DOHH2 (cell line): ENCODE results near the gene ABCA4.

Source experiments
- CTCF ChIP-seq: fragments of 200-600 bp; sonication (generic); IDR thresholded peaks from one replicate; pipeline ENCODE4 v1.5.1; 2014; ENCODE audit warnings: antibody characterized with exemption, mild to moderate bottlenecking, low read depth, low read length; ENCODE audit not compliant: poor library complexity, severe bottlenecking
- EZH2phosphoT487 ChIP-seq: fragments of 200-600 bp; sonication (generic); IDR thresholded peaks from 2 replicates; pipeline ENCODE4 v1.6.1; 2017; ENCODE audit warnings: borderline replicate concordance, mild to moderate bottlenecking, antibody characterized with exemption, low read length, moderate library complexity, mixed read lengths

- TF ChIP-seq CTCF, result no peak
- no peak for TF ChIP-seq EZH2phosphoT487
Measured at GRCh38 chr1:94009304-94009703, 111.6 kb downstream of the ABCA4 start.
